WTC11 (cell line): ENCODE data around the gene CD2AP. TPM values are rescaled to one million over a fixed set of nuclear protein-coding genes. Genes with fewer than 3 reads are reported as not detected.
"Not testable (repeated sequence)": the region's sequence is repeated elsewhere in the genome, so short reads cannot be mapped to it uniquely, and the experiment has no call there.

Experiments used
- ATAC-seq: fragments of 200-7000 bp; cut with Tn5 transposase; 2 replicates; pipeline ENCODE4 v1.10.0; 2021; ENCODE audit warnings: mild to moderate bottlenecking, moderate library complexity
- CTCF ChIA-PET: fragments of 300-600 bp; sonication (Branson Sonifier 250); formaldehyde crosslinking; loops from one replicate; lab custom pipeline; 2021; ENCODE audit warnings: antibody characterized with exemption; lab: Charles Lee
- POLR2A ChIA-PET: fragments of 350-600 bp; sonication (Branson Sonifier 250); formaldehyde crosslinking; loops from one replicate; lab custom pipeline; 2021; ENCODE audit warnings: antibody characterized with exemption; lab: Charles Lee
- DNase-seq: peaks from one replicate; pipeline ENCODE4 v3.0.0; 2021; ENCODE audit warnings: low spot score
- H3K27ac Mint-ChIP-seq: 2 replicates; pipeline ENCODE4 v1.8.0; 2021; ENCODE audit warnings: mixed read lengths
- H3K27me3 Mint-ChIP-seq: 2 replicates; pipeline ENCODE4 v1.8.0; 2021; ENCODE audit warnings: low read depth, mild to moderate bottlenecking, moderate library complexity, mixed read lengths
- H3K36me3 Mint-ChIP-seq: 2 replicates; pipeline ENCODE4 v1.8.0; 2021; ENCODE audit warnings: mixed read lengths
- H3K4me1 Mint-ChIP-seq: 2 replicates; pipeline ENCODE4 v1.8.0; 2022; ENCODE audit warnings: mixed read lengths
- H3K4me3 Mint-ChIP-seq: 2 replicates; pipeline ENCODE4 v1.8.0; 2021; ENCODE audit warnings: mild to moderate bottlenecking, moderate library complexity, mixed read lengths
- H3K9me3 Mint-ChIP-seq: 2 replicates; pipeline ENCODE4 v1.8.0; 2021; ENCODE audit warnings: mixed read lengths
- E2F4 ChIP-seq: sonication (generic); formaldehyde crosslinking; IDR thresholded peaks from 2 replicates; pipeline ENCODE4 v1.8.1; 2022; ENCODE audit warnings: low read depth, mild to moderate bottlenecking, moderate library complexity, missing genetic modification reagents, borderline replicate concordance
- EMX1 ChIP-seq: fragments of 250-450 bp; sonication (Bioruptor Pico); IDR thresholded peaks from 2 replicates; pipeline ENCODE4 v1.8.0; 2021; ENCODE audit warnings: mild to moderate bottlenecking
- ESRRA ChIP-seq: sonication (generic); formaldehyde crosslinking; IDR thresholded peaks from 2 replicates; pipeline ENCODE4 v1.8.1; 2022; ENCODE audit warnings: mild to moderate bottlenecking, missing genetic modification reagents, borderline replicate concordance
- FOXK1 ChIP-seq: sonication (generic); formaldehyde crosslinking; IDR thresholded peaks from 2 replicates; pipeline ENCODE4 v1.8.0; 2022; ENCODE audit warnings: mild to moderate bottlenecking, moderate library complexity, missing genetic modification reagents
- GRHL2 ChIP-seq: fragments of 250-450 bp; sonication (Bioruptor Pico); IDR thresholded peaks from 2 replicates; pipeline ENCODE4 v1.8.0; 2022; ENCODE audit warnings: mild to moderate bottlenecking, moderate library complexity; ENCODE audit not compliant: insufficient replicate concordance, severe bottlenecking
- HMGA2 ChIP-seq: fragments of 250-450 bp; sonication (Bioruptor Pico); IDR thresholded peaks from 2 replicates; pipeline ENCODE4 v1.4.0; 2021; ENCODE audit warnings: mild to moderate bottlenecking, moderate library complexity
- IRF2 ChIP-seq: sonication (generic); formaldehyde crosslinking; IDR thresholded peaks from 2 replicates; pipeline ENCODE4 v1.8.0; 2022; ENCODE audit warnings: low read depth, missing genetic modification reagents, borderline replicate concordance
- MAX ChIP-seq: sonication (generic); formaldehyde crosslinking; IDR thresholded peaks from 2 replicates; pipeline ENCODE4 v1.8.0; 2022; ENCODE audit warnings: mild to moderate bottlenecking, missing genetic modification reagents
- MXD4 ChIP-seq: fragments of 250-450 bp; sonication (Bioruptor Pico); IDR thresholded peaks from 2 replicates; pipeline ENCODE4 v1.8.0; 2021; ENCODE audit warnings: mild to moderate bottlenecking, moderate library complexity, borderline replicate concordance
- NFATC4 ChIP-seq: fragments of 250-450 bp; sonication (Bioruptor Pico); IDR thresholded peaks from 2 replicates; pipeline ENCODE4 v1.9.0; 2021; ENCODE audit warnings: mild to moderate bottlenecking
- NR2C2 ChIP-seq: sonication (generic); formaldehyde crosslinking; IDR thresholded peaks from 2 replicates; pipeline ENCODE4 v1.8.0; 2022; ENCODE audit warnings: mild to moderate bottlenecking, missing genetic modification reagents
- NR3C1 ChIP-seq: sonication (generic); formaldehyde crosslinking; conservative IDR thresholded peaks from 2 replicates; pipeline ENCODE4 v1.8.1; 2023; ENCODE audit warnings: low read depth, mild to moderate bottlenecking, missing genetic modification reagents
- OVOL2 ChIP-seq: fragments of 250-450 bp; sonication (Bioruptor Pico); IDR thresholded peaks from 2 replicates; pipeline ENCODE4 v1.9.0; 2021; ENCODE audit warnings: mild to moderate bottlenecking, borderline replicate concordance
- RORB ChIP-seq: fragments of 250-450 bp; sonication (Bioruptor Pico); IDR thresholded peaks from 2 replicates; pipeline ENCODE4 v1.9.0; 2021; ENCODE audit warnings: mild to moderate bottlenecking
- TCF7 ChIP-seq: sonication (generic); formaldehyde crosslinking; IDR thresholded peaks from 2 replicates; pipeline ENCODE4 v1.8.0; 2022; ENCODE audit warnings: mild to moderate bottlenecking, low read depth, missing genetic modification reagents, moderate library complexity
- TEAD1 ChIP-seq: sonication (generic); formaldehyde crosslinking; IDR thresholded peaks from 2 replicates; pipeline ENCODE4 v1.8.0; 2022; ENCODE audit warnings: mild to moderate bottlenecking, missing genetic modification reagents
- TP53 ChIP-seq: sonication (generic); formaldehyde crosslinking; IDR thresholded peaks from 2 replicates; pipeline ENCODE4 v1.8.1; 2023; ENCODE audit warnings: mild to moderate bottlenecking, missing genetic modification reagents
- ZNF138 ChIP-seq: sonication (generic); formaldehyde crosslinking; conservative IDR thresholded peaks from 2 replicates; pipeline ENCODE4 v1.8.1; 2022; ENCODE audit warnings: mild to moderate bottlenecking, moderate library complexity, missing genetic modification reagents
- ZNF263 ChIP-seq: sonication (generic); formaldehyde crosslinking; IDR thresholded peaks from 2 replicates; pipeline ENCODE4 v1.8.1; 2022; ENCODE audit warnings: low read depth, mild to moderate bottlenecking, moderate library complexity, missing genetic modification reagents
- ZNF317 ChIP-seq: sonication (generic); formaldehyde crosslinking; IDR thresholded peaks from 2 replicates; pipeline ENCODE4 v1.8.1; 2023; ENCODE audit warnings: low read depth, mild to moderate bottlenecking, moderate library complexity, missing genetic modification reagents, borderline replicate concordance
- ZNF396 ChIP-seq: fragments of 250-450 bp; sonication (Bioruptor Pico); IDR thresholded peaks from 2 replicates; pipeline ENCODE4 v1.8.0; 2021; ENCODE audit warnings: mild to moderate bottlenecking, moderate library complexity, borderline replicate concordance
- ZNF416 ChIP-seq: fragments of 250-450 bp; sonication (Bioruptor Pico); IDR thresholded peaks from 2 replicates; pipeline ENCODE4 v1.9.0; 2021; ENCODE audit warnings: mild to moderate bottlenecking, inconsistent platforms
- total RNA-seq: library from RNA; stranded (reverse); gene quantifications from 3 replicates; pipeline ENCODE4 v1.2.3, GENCODE V29; 2021
- TF ChIP-seq, protein P1 (sequence below): sonication (generic); formaldehyde crosslinking; conservative IDR thresholded peaks from 2 replicates; pipeline ENCODE4 v1.8.1; 2023; ENCODE audit warnings: mild to moderate bottlenecking, low read depth, missing genetic modification reagents, moderate library complexity
- TF ChIP-seq, protein P2 (sequence below): sonication (generic); formaldehyde crosslinking; IDR thresholded peaks from 2 replicates; pipeline ENCODE4 v1.8.0; 2022; ENCODE audit warnings: mild to moderate bottlenecking, missing genetic modification reagents
- TF ChIP-seq, protein P3 (sequence below): sonication (generic); formaldehyde crosslinking; IDR thresholded peaks from 2 replicates; pipeline ENCODE4 v1.8.1; 2023; ENCODE audit warnings: mild to moderate bottlenecking, missing genetic modification reagents
- TF ChIP-seq, protein P4 (sequence below): sonication (generic); formaldehyde crosslinking; IDR thresholded peaks from 2 replicates; pipeline ENCODE4 v1.8.1; 2023; ENCODE audit warnings: mild to moderate bottlenecking, moderate library complexity, missing genetic modification reagents

Gene CD2AP
- total RNA-seq, 1 experiment from 2014 or later: 77.0 TPM

DNA sequence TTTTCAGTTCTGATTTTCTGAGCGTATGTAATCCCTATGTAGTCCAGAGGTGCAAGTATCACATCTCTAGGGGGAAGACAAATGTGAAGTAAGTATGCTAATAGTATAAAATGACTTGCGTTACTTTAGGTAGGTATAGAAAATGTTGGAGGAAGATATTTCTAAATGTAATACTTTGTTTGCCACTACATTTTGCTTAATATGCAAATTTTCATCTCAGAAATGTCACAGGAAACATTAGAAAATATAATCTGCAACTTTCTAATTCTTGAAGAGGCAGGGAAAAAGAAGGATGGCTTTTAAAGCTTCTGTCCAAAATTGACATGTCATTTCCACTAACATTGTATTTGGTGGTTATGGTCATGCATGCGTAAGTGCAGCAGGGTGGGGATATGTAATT lies 85.6 kb downstream of the CD2AP start:
- Mint-ChIP-seq H3K36me3 (peaks cover 7% of the 10 kb centered on the region), H3K4me1 (peaks cover 11% of the 10 kb centered on the region), H3K4me3 (no peak overlapping the region), H3K27ac (no peak overlapping the region), H3K9me3 (peaks cover 4% of the 10 kb centered on the region), H3K27me3 (no peaks in the 10 kb centered on the region)
- ATAC-seq: no peak
- ChIA-PET CTCF (no interaction called here), POLR2A (interaction anchor here (1.9 kb wide), 1 partner anchor 86 kb away, joined by 5 read pairs; the partner anchor contains the start of gene CD2AP)
- DNase-seq: no peak
- TF ChIP-seq NR3C1 (no peak), ZNF396 (CRISPR knock-in tag) (no peak), MXD4 (CRISPR knock-in tag) (no peak), ESRRA (CRISPR knock-in tag) (no peak), OVOL2 (CRISPR knock-in tag) (no peak), ZNF317 (CRISPR knock-in tag) (no peak), TEAD1 (CRISPR knock-in tag) (no peak), ZNF263 (CRISPR knock-in tag) (no peak), TP53 (CRISPR knock-in tag) (no peak), TCF7 (no peak), FOXK1 (no peak), E2F4 (CRISPR knock-in tag) (no peak)
- TF ChIP-seq, protein P1, sequence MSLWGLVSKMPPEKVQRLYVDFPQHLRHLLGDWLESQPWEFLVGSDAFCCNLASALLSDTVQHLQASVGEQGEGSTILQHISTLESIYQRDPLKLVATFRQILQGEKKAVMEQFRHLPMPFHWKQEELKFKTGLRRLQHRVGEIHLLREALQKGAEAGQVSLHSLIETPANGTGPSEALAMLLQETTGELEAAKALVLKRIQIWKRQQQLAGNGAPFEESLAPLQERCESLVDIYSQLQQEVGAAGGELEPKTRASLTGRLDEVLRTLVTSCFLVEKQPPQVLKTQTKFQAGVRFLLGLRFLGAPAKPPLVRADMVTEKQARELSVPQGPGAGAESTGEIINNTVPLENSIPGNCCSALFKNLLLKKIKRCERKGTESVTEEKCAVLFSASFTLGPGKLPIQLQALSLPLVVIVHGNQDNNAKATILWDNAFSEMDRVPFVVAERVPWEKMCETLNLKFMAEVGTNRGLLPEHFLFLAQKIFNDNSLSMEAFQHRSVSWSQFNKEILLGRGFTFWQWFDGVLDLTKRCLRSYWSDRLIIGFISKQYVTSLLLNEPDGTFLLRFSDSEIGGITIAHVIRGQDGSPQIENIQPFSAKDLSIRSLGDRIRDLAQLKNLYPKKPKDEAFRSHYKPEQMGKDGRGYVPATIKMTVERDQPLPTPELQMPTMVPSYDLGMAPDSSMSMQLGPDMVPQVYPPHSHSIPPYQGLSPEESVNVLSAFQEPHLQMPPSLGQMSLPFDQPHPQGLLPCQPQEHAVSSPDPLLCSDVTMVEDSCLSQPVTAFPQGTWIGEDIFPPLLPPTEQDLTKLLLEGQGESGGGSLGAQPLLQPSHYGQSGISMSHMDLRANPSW (CRISPR knock-in tag): no peak
- TF ChIP-seq, protein P2, sequence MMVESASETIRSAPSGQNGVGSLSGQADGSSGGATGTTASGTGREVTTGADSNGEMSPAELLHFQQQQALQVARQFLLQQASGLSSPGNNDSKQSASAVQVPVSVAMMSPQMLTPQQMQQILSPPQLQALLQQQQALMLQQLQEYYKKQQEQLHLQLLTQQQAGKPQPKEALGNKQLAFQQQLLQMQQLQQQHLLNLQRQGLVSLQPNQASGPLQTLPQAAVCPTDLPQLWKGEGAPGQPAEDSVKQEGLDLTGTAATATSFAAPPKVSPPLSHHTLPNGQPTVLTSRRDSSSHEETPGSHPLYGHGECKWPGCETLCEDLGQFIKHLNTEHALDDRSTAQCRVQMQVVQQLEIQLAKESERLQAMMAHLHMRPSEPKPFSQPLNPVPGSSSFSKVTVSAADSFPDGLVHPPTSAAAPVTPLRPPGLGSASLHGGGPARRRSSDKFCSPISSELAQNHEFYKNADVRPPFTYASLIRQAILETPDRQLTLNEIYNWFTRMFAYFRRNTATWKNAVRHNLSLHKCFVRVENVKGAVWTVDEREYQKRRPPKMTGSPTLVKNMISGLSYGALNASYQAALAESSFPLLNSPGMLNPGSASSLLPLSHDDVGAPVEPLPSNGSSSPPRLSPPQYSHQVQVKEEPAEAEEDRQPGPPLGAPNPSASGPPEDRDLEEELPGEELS (CRISPR knock-in tag): no peak
- TF ChIP-seq, protein P3, sequence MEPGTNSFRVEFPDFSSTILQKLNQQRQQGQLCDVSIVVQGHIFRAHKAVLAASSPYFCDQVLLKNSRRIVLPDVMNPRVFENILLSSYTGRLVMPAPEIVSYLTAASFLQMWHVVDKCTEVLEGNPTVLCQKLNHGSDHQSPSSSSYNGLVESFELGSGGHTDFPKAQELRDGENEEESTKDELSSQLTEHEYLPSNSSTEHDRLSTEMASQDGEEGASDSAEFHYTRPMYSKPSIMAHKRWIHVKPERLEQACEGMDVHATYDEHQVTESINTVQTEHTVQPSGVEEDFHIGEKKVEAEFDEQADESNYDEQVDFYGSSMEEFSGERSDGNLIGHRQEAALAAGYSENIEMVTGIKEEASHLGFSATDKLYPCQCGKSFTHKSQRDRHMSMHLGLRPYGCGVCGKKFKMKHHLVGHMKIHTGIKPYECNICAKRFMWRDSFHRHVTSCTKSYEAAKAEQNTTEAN (CRISPR knock-in tag): no peak

GRCh38 chr6:47566602-47567001 lies 89.0 kb downstream of the CD2AP start:
- H3K27ac Mint-ChIP-seq, ATAC-seq, POLR2A ChIA-PET, H3K36me3 Mint-ChIP-seq, H3K27me3 Mint-ChIP-seq, H3K4me3 Mint-ChIP-seq, DNase-seq, H3K9me3 Mint-ChIP-seq, CTCF ChIA-PET: not testable (repeated sequence)
- H3K4me1 Mint-ChIP-seq: peaks cover 16% of the 10 kb centered on the region

- ATAC-seq (no peak), DNase-seq (no peak)
- Mint-ChIP-seq H3K4me1 (peaks cover 22% of the 10 kb centered on the region), H3K4me3 (no peak overlapping the region), H3K9me3 (peaks cover 4% of the 10 kb centered on the region), H3K27ac (no peak overlapping the region), H3K36me3 (peaks cover 7% of the 10 kb centered on the region), H3K27me3 (no peaks in the 10 kb centered on the region)
- ChIA-PET CTCF (no interaction called here), POLR2A (interaction anchor here (0.7 kb wide), 1 partner anchor 175 kb away, joined by 4 read pairs; no protein-coding TSS in a partner anchor)
- TF ChIP-seq EMX1 (CRISPR knock-in tag) (no peak), RORB (CRISPR knock-in tag) (no peak), NR2C2 (CRISPR knock-in tag) (no peak), IRF2 (CRISPR knock-in tag) (no peak), GRHL2 (no peak), ZNF416 (CRISPR knock-in tag) (no peak), NR3C1 (no peak), HMGA2 (CRISPR knock-in tag) (no peak), MAX (CRISPR knock-in tag) (no peak), ZNF138 (CRISPR knock-in tag) (no peak), NFATC4 (CRISPR knock-in tag) (no peak)
- TF ChIP-seq, protein P4, sequence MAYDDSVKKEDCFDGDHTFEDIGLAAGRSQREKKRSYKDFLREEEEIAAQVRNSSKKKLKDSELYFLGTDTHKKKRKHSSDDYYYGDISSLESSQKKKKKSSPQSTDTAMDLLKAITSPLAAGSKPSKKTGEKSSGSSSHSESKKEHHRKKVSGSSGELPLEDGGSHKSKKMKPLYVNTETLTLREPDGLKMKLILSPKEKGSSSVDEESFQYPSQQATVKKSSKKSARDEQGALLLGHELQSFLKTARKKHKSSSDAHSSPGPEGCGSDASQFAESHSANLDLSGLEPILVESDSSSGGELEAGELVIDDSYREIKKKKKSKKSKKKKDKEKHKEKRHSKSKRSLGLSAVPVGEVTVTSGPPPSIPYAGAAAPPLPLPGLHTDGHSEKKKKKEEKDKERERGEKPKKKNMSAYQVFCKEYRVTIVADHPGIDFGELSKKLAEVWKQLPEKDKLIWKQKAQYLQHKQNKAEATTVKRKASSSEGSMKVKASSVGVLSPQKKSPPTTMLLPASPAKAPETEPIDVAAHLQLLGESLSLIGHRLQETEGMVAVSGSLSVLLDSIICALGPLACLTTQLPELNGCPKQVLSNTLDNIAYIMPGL (CRISPR knock-in tag): no peak
Measured at GRCh38 chr6:47567586-47567985, 90.0 kb downstream of the CD2AP start.
